ENCODE results near the gene FMN1. TPM values are rescaled to one million over a fixed set of nuclear protein-coding genes. Genes with fewer than 3 reads are reported as not detected.

The FMN1 gene
- total RNA-seq, 1 donor from 2014 or later, result 4.2 TPM

GRCh38 chr15:33146051-33146450 lies 48.5 kb downstream of the FMN1 start:
- no peak for TF ChIP-seq CTCF (IDR thresholded peaks at IDR 0.05)
- peaks cover 2% of the 10 kb centered on the region for H3K36me3 Mint-ChIP-seq (ENCODE audit: unreplicated experiment)
- no peaks in the 10 kb centered on the region for H3K4me1 Mint-ChIP-seq (ENCODE audit: unreplicated experiment)
- peaks cover 3% of the 10 kb centered on the region for H3K27me3 Mint-ChIP-seq (ENCODE audit: unreplicated experiment)
- no peak overlapping the region for H3K4me3 Mint-ChIP-seq (ENCODE audit: unreplicated experiment)
- no peaks in the 10 kb centered on the region for H3K9me3 Mint-ChIP-seq (ENCODE audit: unreplicated experiment)
- no peak for DNase-seq (ENCODE audit: extremely low spot score, unreplicated experiment)
- no peak overlapping the region for H3K27ac Mint-ChIP-seq (ENCODE audit: unreplicated experiment)

- Mint-ChIP-seq H3K27ac (ENCODE audit: unreplicated experiment) (no peak overlapping the region), H3K9me3 (ENCODE audit: unreplicated experiment) (no peaks in the 10 kb centered on the region), H3K4me3 (ENCODE audit: unreplicated experiment) (no peak overlapping the region), H3K27me3 (ENCODE audit: unreplicated experiment) (peaks cover 3% of the 10 kb centered on the region), H3K4me1 (ENCODE audit: unreplicated experiment) (no peaks in the 10 kb centered on the region), H3K36me3 (ENCODE audit: unreplicated experiment) (peaks cover 2% of the 10 kb centered on the region)
- no peak for TF ChIP-seq CTCF (IDR thresholded peaks at IDR 0.05)
- DNase-seq (ENCODE audit: extremely low spot score, unreplicated experiment), result no peak
Measured at GRCh38 chr15:33145447-33145846, 49.1 kb downstream of the FMN1 start.

GRCh38 chr15:33142708-33143107 lies 51.8 kb downstream of the FMN1 start:
- TF ChIP-seq CTCF (IDR thresholded peaks at IDR 0.05), result no peak
- no peaks in the 10 kb centered on the region for H3K27me3 Mint-ChIP-seq (ENCODE audit: unreplicated experiment)
- peaks cover 8% of the 10 kb centered on the region for H3K4me1 Mint-ChIP-seq (ENCODE audit: unreplicated experiment)
- H3K27ac Mint-ChIP-seq (ENCODE audit: unreplicated experiment), result no peak overlapping the region
- H3K9me3 Mint-ChIP-seq (ENCODE audit: unreplicated experiment), result no peaks in the 10 kb centered on the region
- H3K36me3 Mint-ChIP-seq (ENCODE audit: unreplicated experiment), result peaks cover 2% of the 10 kb centered on the region
- DNase-seq (ENCODE audit: extremely low spot score, unreplicated experiment), result no peak
- no peak overlapping the region for H3K4me3 Mint-ChIP-seq (ENCODE audit: unreplicated experiment)

- no peaks in the 10 kb centered on the region for H3K27me3 Mint-ChIP-seq (ENCODE audit: unreplicated experiment)
- H3K4me1 Mint-ChIP-seq (ENCODE audit: unreplicated experiment), result peaks cover 21% of the 10 kb centered on the region
- no peak overlapping the region for H3K27ac Mint-ChIP-seq (ENCODE audit: unreplicated experiment)
- H3K9me3 Mint-ChIP-seq (ENCODE audit: unreplicated experiment), result no peaks in the 10 kb centered on the region
- no peak for DNase-seq (ENCODE audit: extremely low spot score, unreplicated experiment)
- no peak overlapping the region for H3K4me3 Mint-ChIP-seq (ENCODE audit: unreplicated experiment)
- H3K36me3 Mint-ChIP-seq (ENCODE audit: unreplicated experiment), result no peaks in the 10 kb centered on the region
- TF ChIP-seq CTCF (IDR thresholded peaks at IDR 0.05), result no peak
Measured at GRCh38 chr15:33138000-33138399, 56.5 kb downstream of the FMN1 start.

GRCh38 chr15:33137101-33137500 lies 57.4 kb downstream of the FMN1 start:
- Mint-ChIP-seq H3K27me3 (ENCODE audit: unreplicated experiment) (no peaks in the 10 kb centered on the region), H3K9me3 (ENCODE audit: unreplicated experiment) (no peaks in the 10 kb centered on the region), H3K4me1 (ENCODE audit: unreplicated experiment) (peaks cover 27% of the 10 kb centered on the region), H3K36me3 (ENCODE audit: unreplicated experiment) (no peaks in the 10 kb centered on the region), H3K4me3 (ENCODE audit: unreplicated experiment) (no peak overlapping the region), H3K27ac (ENCODE audit: unreplicated experiment) (no peak overlapping the region)
- no peak for TF ChIP-seq CTCF (IDR thresholded peaks at IDR 0.05)
- DNase-seq (ENCODE audit: extremely low spot score, unreplicated experiment), result no peak

Measured in osteocyte (in vitro differentiated cells).